K562 (cell line): ENCODE data around the gene TICRR. TPM values are rescaled to one million over a fixed set of nuclear protein-coding genes. Genes with fewer than 3 reads are reported as not detected.

ENCODE experiments used
- ATAC-seq: fragments of 200-7000 bp; cut with Tn5 transposase; 3 replicates; pipeline ENCODE4 v1.9.1; 2020; ENCODE audit warnings: moderate library complexity
- BruUV-seq: library from RNA; stranded (reverse); fragments of 400-500 nt; replicated peaks from 2 replicates; lab custom pipeline; 2021; lab: Mats Ljungman, UMichigan
- CTCF ChIA-PET: fragments of 300-600 bp; formaldehyde crosslinking; extraction: SDS; loops from one replicate; lab custom pipeline; 2021; ENCODE audit warnings: low intra/inter-chr PET ratio; lab: Yijun Ruan, JAX
- POLR2A ChIA-PET: fragments of 300-600, 350-650 bp; sonication (Branson Sonifier 250); formaldehyde crosslinking; extraction: SDS; loops from one replicate; lab custom pipeline; 2021; ENCODE audit warnings: antibody characterized with exemption, inconsistent platforms; lab: Yijun Ruan, JAX
- DNase-seq, 4 experiments: peaks; one replicate each; pipeline versions ENCODE4 v3.0.0 to v3.0.0-alpha.2; 2011 to 2018; ENCODE audit warnings: low spot score in 3 of 4, mixed read lengths in 3 of 4; ENCODE audit errors: extremely low read depth in 1 of 4
- FAIRE-seq: peaks from 2 replicates; lab custom pipeline; 2011; peaks lifted over from hg19 to GRCh38; lab: Jason Lieb, UNC
- H2AFZ ChIP-seq: 2 replicates; pipeline ENCODE4 v1.6.0; 2011; ENCODE audit warnings: low read depth, low read length, control low read depth, inconsistent platforms
- H3K27ac ChIP-seq: fragments of 200-600 bp; 3 replicates; pipeline ENCODE4 v1.8.0; 2011; ENCODE audit warnings: low read depth, mild to moderate bottlenecking, control low read depth, inconsistent platforms, low read length, moderate library complexity, mixed read lengths; ENCODE audit errors: extremely low read depth
- H3K27me3 ChIP-seq, 2 experiments: fragments of 300-600 bp in 1 of 2; 2 replicates in 1 of 2; 3 replicates in 1 of 2; pipeline versions ENCODE4 v1.6.0 to v1.8.0; 2011; ENCODE audit warnings: inconsistent platforms in 2 of 2, low read length in 2 of 2, mild to moderate bottlenecking in 1 of 2, mixed read lengths in 1 of 2, moderate library complexity in 1 of 2; ENCODE audit not compliant: control insufficient read depth in 2 of 2, insufficient read depth in 2 of 2
- H3K36me3 ChIP-seq: fragments of 300-600 bp; 3 replicates; pipeline ENCODE4 v1.8.0; 2011; ENCODE audit warnings: mild to moderate bottlenecking, low read length, inconsistent platforms; ENCODE audit not compliant: control insufficient read depth, insufficient read depth
- H3K4me1 ChIP-seq, 2 experiments: fragments of 200-600 bp in 1 of 2; replicated peaks in 1 of 2; 2 replicates in 1 of 2; 3 replicates in 1 of 2; pipeline versions ENCODE4 v1.5.1 to v1.8.0; 2011; ENCODE audit warnings: inconsistent platforms in 2 of 2, low read length in 2 of 2, mild to moderate bottlenecking in 1 of 2, mixed read lengths in 1 of 2, moderate library complexity in 1 of 2; ENCODE audit not compliant: control insufficient read depth in 2 of 2, insufficient read depth in 2 of 2
- H3K4me2 ChIP-seq: 2 replicates; pipeline ENCODE4 v1.6.1; 2011; ENCODE audit warnings: low read length, control low read depth, inconsistent platforms, mixed read lengths; ENCODE audit not compliant: insufficient read depth
- H3K4me3 ChIP-seq: fragments of 200-600 bp; sonication (generic), shearing (Covaris generic); 2 replicates; pipeline ENCODE4 v1.5.1; 2016; ENCODE audit warnings: control low read depth, inconsistent platforms
- H3K79me2 ChIP-seq: fragments of 200-600 bp; 3 replicates; pipeline ENCODE4 v1.8.0; 2011; ENCODE audit warnings: low read length, inconsistent platforms; ENCODE audit not compliant: control insufficient read depth, insufficient read depth
- H3K9ac ChIP-seq, 2 experiments: 2 replicates each; pipeline versions ENCODE4 v1.6.0 to v1.6.1; 2011; ENCODE audit warnings: low read depth in 2 of 2, low read length in 2 of 2, control low read depth in 1 of 2, inconsistent platforms in 1 of 2, mild to moderate bottlenecking in 1 of 2, mixed read lengths in 1 of 2; ENCODE audit not compliant: insufficient read depth in 1 of 2
- H3K9me1 ChIP-seq: one replicate; pipeline ENCODE4 v1.6.0; 2011; ENCODE audit warnings: inconsistent platforms, mild to moderate bottlenecking, low read length, moderate library complexity; ENCODE audit not compliant: control insufficient read depth, insufficient read depth
- H3K9me3 ChIP-seq: replicated peaks from 2 replicates; pipeline ENCODE4 v1.5.1; 2011; ENCODE audit warnings: low read depth, low read length, inconsistent platforms; ENCODE audit not compliant: control insufficient read depth, insufficient read depth
- H4K20me1 ChIP-seq: replicated peaks from 2 replicates; pipeline ENCODE4 v1.6.1; 2011; ENCODE audit warnings: low read length, inconsistent platforms, mixed read lengths; ENCODE audit not compliant: control insufficient read depth, insufficient read depth
- CBX1 ChIP-seq: sonication (generic); IDR thresholded peaks from 2 replicates; pipeline ENCODE4 v1.6.1; 2016; ENCODE audit warnings: antibody characterized with exemption, low read depth, mild to moderate bottlenecking
- ETS1 ChIP-seq: conservative IDR thresholded peaks from 2 replicates; pipeline ENCODE4 v1.6.1; 2011; ENCODE audit warnings: low read depth, mild to moderate bottlenecking, low read length; ENCODE audit not compliant: control insufficient read depth
- KDM1A ChIP-seq, 2 experiments: fragments of 450-650 bp; IDR thresholded peaks; 2 replicates each; pipeline ENCODE4 v1.6.1; 2016; ENCODE audit warnings: mild to moderate bottlenecking in 2 of 2
- NELFE ChIP-seq: IDR thresholded peaks from 2 replicates; pipeline ENCODE4 v1.6.1; 2011; ENCODE audit warnings: mild to moderate bottlenecking; ENCODE audit not compliant: insufficient read depth, insufficient read length
- NKRF ChIP-seq: fragments of 450-650 bp; IDR thresholded peaks from 2 replicates; pipeline ENCODE4 v1.6.1; 2016; ENCODE audit warnings: borderline replicate concordance
- TAF7 ChIP-seq: fragments of 450-650 bp; IDR thresholded peaks from 2 replicates; pipeline ENCODE4 v1.6.1; 2016; ENCODE audit warnings: missing genetic modification characterization, missing compliant biosample characterization
- THRAP3 ChIP-seq: fragments of 450-650 bp; IDR thresholded peaks from 2 replicates; pipeline ENCODE4 v1.6.1; 2016; ENCODE audit warnings: mild to moderate bottlenecking, inconsistent platforms, borderline replicate concordance
- ZNF311 ChIP-seq: fragments of 250-450 bp; sonication (Bioruptor Pico); IDR thresholded peaks from 2 replicates; pipeline ENCODE4 v1.4.0; 2020; ENCODE audit warnings: mild to moderate bottlenecking, moderate library complexity
- ZNF512 ChIP-seq: IDR thresholded peaks from 2 replicates; pipeline ENCODE4 v1.6.1; 2016; ENCODE audit warnings: missing genetic modification characterization, missing compliant biosample characterization
- ZNF707 ChIP-seq: fragments of 250-450 bp; sonication (Bioruptor Pico); conservative IDR thresholded peaks from 2 replicates; pipeline ENCODE4 v1.8.0; 2022; ENCODE audit warnings: inconsistent platforms, mild to moderate bottlenecking, moderate library complexity
- WGBS: fragments of 100-300 bp; shearing (Covaris generic); methylation state at CpG from one replicate; pipeline ENCODE4 v1.1.6; 2016; ENCODE audit warnings: low coverage, mixed read lengths; ENCODE audit not compliant: insufficient coverage; ENCODE audit errors: missing lambda C conversion rate; 5-methylcytosine and 5-hydroxymethylcytosine counted together
- in situ Hi-C: fragments of 300-500 bp; cut with MboI; formaldehyde crosslinking; loops from 4 replicates; pipeline ENCODE4 v1.15.0; 2018; ENCODE audit warnings: inconsistent platforms, mixed read lengths
- intact Hi-C: fragments of 100-400 bp; cut with micrococcal nuclease; formaldehyde crosslinking; loops from 2 replicates; pipeline ENCODE4 v1.14.2; 2022
- polyA plus RNA-seq, 8 experiments: library from polyadenylated mRNA; depleted of rRNA in 4 of 8; stranded (reverse) in 5 of 8; unstranded in 3 of 8; fragments of >200 nt; fragmentation: Nextera tagmentation in 2 of 8; fragmentation: Illumina TruSeq in 1 of 8; extraction: Ambion mirVana in 2 of 8; extraction: Trizol in 1 of 8; gene quantifications; 2 replicates each; pipeline versions ENCODE4 v1.2.1 to v1.2.3, GENCODE V29; 2011 to 2014; ENCODE audit warnings: inconsistent platforms in 1 of 8, missing spikeins in 1 of 8
- total RNA-seq, 7 experiments: library from RNA; depleted of rRNA in 6 of 7; stranded (reverse); fragments of >200 nt in 6 of 7; fragmentation: Illumina TruSeq in 2 of 7; extraction: Trizol in 2 of 7; gene quantifications; 2 replicates each; pipeline versions ENCODE4 v1.2.1 to v1.2.3, GENCODE V29; 2011 to 2021; ENCODE audit warnings: low replicate concordance in 1 of 7
- TF ChIP-seq, protein P1 (sequence below): fragments of 250-450 bp; sonication (Bioruptor Pico); IDR thresholded peaks from 2 replicates; pipeline ENCODE4 v1.8.0; 2021; ENCODE audit warnings: borderline replicate concordance, mild to moderate bottlenecking, moderate library complexity; ENCODE audit not compliant: poor library complexity, severe bottlenecking
- TF ChIP-seq, protein P2 (sequence below): fragments of 150-350 bp; conservative IDR thresholded peaks from 2 replicates; pipeline ENCODE4 v1.6.1; 2014; ENCODE audit warnings: low read length
- TF ChIP-seq, protein P3 (sequence below): fragments of 450-650 bp; IDR thresholded peaks from one replicate; pipeline ENCODE4 v1.6.1; 2018; ENCODE audit warnings: mild to moderate bottlenecking, moderate library complexity; ENCODE audit not compliant: partially characterized antibody

The TICRR gene
- total and polyA plus RNA-seq, 9 of the 15 experiments (the other 6 are each of a cell fraction or from before 2014, with no cell fraction given), result 0.84 to 22.9 (median 13.7) TPM

- Histone ChIP-seq H3K27ac (no peak overlapping the region), H2AFZ (no peak overlapping the region), H4K20me1 (no peaks in the 10 kb centered on the region), H3K9me1 (no peaks in the 10 kb centered on the region), H3K4me1 (peaks cover 0 to 25% of the 10 kb centered on the region in 2 experiments; a peak in 2 of 5 replicates), H3K79me2 (no peaks in the 10 kb centered on the region), H3K36me3 (no peaks in the 10 kb centered on the region), H3K9me3 (no peaks in the 10 kb centered on the region), H3K9ac (no peak overlapping the region), H3K27me3 (peaks cover 3 to 19% of the 10 kb centered on the region in 2 experiments; a peak in 2 of 5 replicates), H3K4me3 (no peak overlapping the region), H3K4me2 (no peak overlapping the region)
- DNase-seq, result no peak
- intact Hi-C loops, result no loop called here
- WGBS, result 17% methylated on average over 15 of the region's 15 CpGs
- ATAC-seq, result no peak
- CTCF ChIA-PET, result no interaction called here
- BruUV-seq, result no TSS peak
- in situ Hi-C loops, result no loop called here
- POLR2A ChIA-PET, result interaction anchor here (0.6 kb wide), 1 partner anchor 98 kb away, joined by 3 read pairs; no protein-coding TSS in a partner anchor
- FAIRE-seq, result no peak
- TF ChIP-seq, protein P1, sequence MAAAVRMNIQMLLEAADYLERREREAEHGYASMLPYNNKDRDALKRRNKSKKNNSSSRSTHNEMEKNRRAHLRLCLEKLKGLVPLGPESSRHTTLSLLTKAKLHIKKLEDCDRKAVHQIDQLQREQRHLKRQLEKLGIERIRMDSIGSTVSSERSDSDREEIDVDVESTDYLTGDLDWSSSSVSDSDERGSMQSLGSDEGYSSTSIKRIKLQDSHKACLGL, result no peak
- TF ChIP-seq ZNF311 (CRISPR knock-in tag), result no peak
- no peak for TF ChIP-seq KDM1A (IDR thresholded peaks at IDR 0.05)
- no peak for TF ChIP-seq THRAP3
- no peak for TF ChIP-seq ETS1
- TF ChIP-seq CBX1, result no peak
- no peak for TF ChIP-seq ZNF707 (CRISPR knock-in tag)
- TF ChIP-seq, protein P2, sequence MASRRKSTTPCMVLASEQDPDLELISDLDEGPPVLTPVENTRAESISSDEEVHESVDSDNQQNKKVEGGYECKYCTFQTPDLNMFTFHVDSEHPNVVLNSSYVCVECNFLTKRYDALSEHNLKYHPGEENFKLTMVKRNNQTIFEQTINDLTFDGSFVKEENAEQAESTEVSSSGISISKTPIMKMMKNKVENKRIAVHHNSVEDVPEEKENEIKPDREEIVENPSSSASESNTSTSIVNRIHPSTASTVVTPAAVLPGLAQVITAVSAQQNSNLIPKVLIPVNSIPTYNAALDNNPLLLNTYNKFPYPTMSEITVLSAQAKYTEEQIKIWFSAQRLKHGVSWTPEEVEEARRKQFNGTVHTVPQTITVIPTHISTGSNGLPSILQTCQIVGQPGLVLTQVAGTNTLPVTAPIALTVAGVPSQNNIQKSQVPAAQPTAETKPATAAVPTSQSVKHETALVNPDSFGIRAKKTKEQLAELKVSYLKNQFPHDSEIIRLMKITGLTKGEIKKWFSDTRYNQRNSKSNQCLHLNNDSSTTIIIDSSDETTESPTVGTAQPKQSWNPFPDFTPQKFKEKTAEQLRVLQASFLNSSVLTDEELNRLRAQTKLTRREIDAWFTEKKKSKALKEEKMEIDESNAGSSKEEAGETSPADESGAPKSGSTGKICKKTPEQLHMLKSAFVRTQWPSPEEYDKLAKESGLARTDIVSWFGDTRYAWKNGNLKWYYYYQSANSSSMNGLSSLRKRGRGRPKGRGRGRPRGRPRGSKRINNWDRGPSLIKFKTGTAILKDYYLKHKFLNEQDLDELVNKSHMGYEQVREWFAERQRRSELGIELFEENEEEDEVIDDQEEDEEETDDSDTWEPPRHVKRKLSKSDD, result no peak
- no peak for TF ChIP-seq TAF7 (tag)
- no peak for TF ChIP-seq NELFE
- TF ChIP-seq NKRF, result no peak
- no peak for TF ChIP-seq ZNF512 (tag)
- TF ChIP-seq, protein P3, sequence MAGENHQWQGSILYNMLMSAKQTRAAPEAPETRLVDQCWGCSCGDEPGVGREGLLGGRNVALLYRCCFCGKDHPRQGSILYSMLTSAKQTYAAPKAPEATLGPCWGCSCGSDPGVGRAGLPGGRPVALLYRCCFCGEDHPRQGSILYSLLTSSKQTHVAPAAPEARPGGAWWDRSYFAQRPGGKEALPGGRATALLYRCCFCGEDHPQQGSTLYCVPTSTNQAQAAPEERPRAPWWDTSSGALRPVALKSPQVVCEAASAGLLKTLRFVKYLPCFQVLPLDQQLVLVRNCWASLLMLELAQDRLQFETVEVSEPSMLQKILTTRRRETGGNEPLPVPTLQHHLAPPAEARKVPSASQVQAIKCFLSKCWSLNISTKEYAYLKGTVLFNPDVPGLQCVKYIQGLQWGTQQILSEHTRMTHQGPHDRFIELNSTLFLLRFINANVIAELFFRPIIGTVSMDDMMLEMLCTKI, result no peak
Measured at GRCh38 chr15:89649716-89650115, 74.4 kb downstream of the TICRR start.
